Esophagus squamous epithelium (tissue), 4 donors: ENCODE results near the gene PTPRN2.

ENCODE experiments used
- CTCF ChIP-seq, 6 experiments: fragments of 450-650 bp in 4 of 6; fragments of 200-600 bp in 2 of 6; sonication (generic) in 2 of 6; IDR thresholded peaks; one replicate each; pipeline ENCODE4 v1.5.1; 2016 to 2019; ENCODE audit warnings: antibody characterized with exemption in 6 of 6, mild to moderate bottlenecking in 4 of 6, moderate library complexity in 4 of 6
- POLR2A ChIP-seq, 4 donors: fragments of 450-650 bp; IDR thresholded peaks; one replicate each; pipeline ENCODE4 v1.6.1; 2017; ENCODE audit warnings: antibody characterized with exemption in 4 of 4, mild to moderate bottlenecking in 4 of 4, moderate library complexity in 3 of 4

DNA sequence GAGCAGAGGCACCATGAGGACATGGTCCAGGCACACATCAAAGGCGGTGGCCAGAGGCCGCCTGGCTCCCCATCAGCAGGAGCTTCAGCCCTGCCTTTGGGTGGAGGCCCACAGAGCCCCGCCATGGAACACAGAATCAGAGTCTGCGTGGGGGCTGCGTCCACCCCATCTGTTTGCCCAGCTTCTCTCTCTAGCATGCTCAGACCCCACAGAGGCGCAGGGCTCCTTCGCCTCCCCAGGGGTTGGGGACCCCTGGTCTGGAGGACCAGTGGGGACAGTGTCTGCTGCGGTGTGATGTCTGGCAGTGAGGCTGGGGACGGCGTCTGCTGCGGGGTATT is 321.9 kb downstream of the PTPRN2 start:
- TF ChIP-seq CTCF (IDR thresholded peaks at IDR 0.05): no peak
- no peak for TF ChIP-seq POLR2A (IDR thresholded peaks at IDR 0.05)
